Measurements from ENCODE around the gene LEFTY1.

- TF ChIP-seq CTCF (conservative IDR thresholded peaks at IDR 0.05; ENCODE audit: low read depth, low read length) (no peak), EZH2 (IDR thresholded peaks at IDR 0.05; ENCODE audit: low read length, unreplicated experiment) (no peak), EZH2phosphoT487 (IDR thresholded peaks at IDR 0.05; ENCODE audit: borderline replicate concordance, low read length) (no peak)
These were observed 48.7 kb downstream of the LEFTY1 start for GRCh38 chr1:225840223-225840610.
